K562 (cell line): ENCODE data around the gene FARSA. TPM values are rescaled to one million over a fixed set of nuclear protein-coding genes. Genes with fewer than 3 reads are reported as not detected.

Experiments
- C11orf30 ChIP-seq: fragments of 450-650 bp; IDR thresholded peaks from 2 replicates; pipeline ENCODE4 v1.6.1; 2016; ENCODE audit warnings: low read depth, mild to moderate bottlenecking
- CCAR2 ChIP-seq: fragments of 200-400 bp; formaldehyde crosslinking; IDR thresholded peaks from 2 replicates; pipeline ENCODE4 v1.6.1; 2017; ENCODE audit warnings: mild to moderate bottlenecking, low read depth, low read length
- ZNF217 ChIP-seq: sonication (generic); formaldehyde crosslinking; IDR thresholded peaks from 2 replicates; pipeline ENCODE4 v1.8.0; 2022; ENCODE audit warnings: mild to moderate bottlenecking, missing genetic modification reagents
- polyA plus RNA-seq, 8 experiments: library from polyadenylated mRNA; depleted of rRNA in 4 of 8; stranded (reverse) in 5 of 8; unstranded in 3 of 8; fragments of >200 nt; fragmentation: Nextera tagmentation in 2 of 8; fragmentation: Illumina TruSeq in 1 of 8; extraction: Ambion mirVana in 2 of 8; extraction: Trizol in 1 of 8; gene quantifications; 2 replicates each; pipeline versions ENCODE4 v1.2.1 to v1.2.3, GENCODE V29; 2011 to 2014; ENCODE audit warnings: inconsistent platforms in 1 of 8, missing spikeins in 1 of 8
- total RNA-seq, 7 experiments: library from RNA; depleted of rRNA in 6 of 7; stranded (reverse); fragments of >200 nt in 6 of 7; fragmentation: Illumina TruSeq in 2 of 7; extraction: Trizol in 2 of 7; gene quantifications; 2 replicates each; pipeline versions ENCODE4 v1.2.1 to v1.2.3, GENCODE V29; 2011 to 2021; ENCODE audit warnings: low replicate concordance in 1 of 7
- TF ChIP-seq, protein P1 (sequence below): sonication (generic); formaldehyde crosslinking; IDR thresholded peaks from 2 replicates; pipeline ENCODE4 v1.8.0; 2023; ENCODE audit warnings: missing genetic modification reagents, mild to moderate bottlenecking, borderline replicate concordance
- TF ChIP-seq, protein P2 (sequence below): sonication (generic); formaldehyde crosslinking; IDR thresholded peaks from 2 replicates; pipeline ENCODE4 v1.8.0; 2022; ENCODE audit warnings: missing genetic modification reagents, mild to moderate bottlenecking, borderline replicate concordance
- TF ChIP-seq, protein P3 (sequence below): fragments of 200-400 bp; formaldehyde crosslinking; IDR thresholded peaks from 2 replicates; pipeline ENCODE4 v1.6.1; 2017; ENCODE audit warnings: mild to moderate bottlenecking, low read depth, low read length, moderate library complexity

Gene FARSA
- total and polyA plus RNA-seq, 9 of the 15 experiments (the other 6 are each of a cell fraction or from before 2014, with no cell fraction given): 25.2 to 237 (median 89.6) TPM

DNA sequence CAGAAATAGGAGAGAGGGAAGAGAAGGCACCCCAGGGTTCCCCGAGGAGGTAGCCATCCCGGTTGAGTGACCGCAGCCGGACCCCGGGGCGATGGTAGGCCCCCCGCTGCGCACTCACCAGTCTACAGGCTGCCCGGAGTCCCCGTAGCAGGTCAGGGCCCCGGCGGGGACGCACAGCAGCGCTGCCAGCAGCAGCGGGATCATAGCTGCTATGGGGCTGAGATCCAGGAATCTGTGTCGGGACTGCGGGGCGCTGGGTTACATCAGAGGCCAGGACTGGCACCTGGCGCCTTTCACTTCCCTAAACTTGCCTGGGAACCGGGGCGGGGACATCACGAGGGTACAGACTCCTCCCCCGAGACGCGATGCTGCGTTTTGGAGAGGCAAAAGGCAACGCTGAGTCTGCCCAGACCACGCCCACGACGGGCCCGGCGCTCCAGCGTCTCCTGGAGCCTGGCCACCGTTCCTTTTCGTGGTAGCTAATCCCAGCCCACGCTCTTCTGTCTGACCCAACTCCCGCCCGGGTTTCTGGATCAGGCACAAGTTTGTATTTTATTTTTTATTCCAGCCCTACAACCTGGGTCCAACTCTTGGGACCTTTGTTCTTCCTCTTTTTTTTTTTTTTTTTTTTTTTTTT, 52.2 kb downstream of the FARSA start, which contains the start of gene DNASE2 (continued):
- TF ChIP-seq, protein P1, sequence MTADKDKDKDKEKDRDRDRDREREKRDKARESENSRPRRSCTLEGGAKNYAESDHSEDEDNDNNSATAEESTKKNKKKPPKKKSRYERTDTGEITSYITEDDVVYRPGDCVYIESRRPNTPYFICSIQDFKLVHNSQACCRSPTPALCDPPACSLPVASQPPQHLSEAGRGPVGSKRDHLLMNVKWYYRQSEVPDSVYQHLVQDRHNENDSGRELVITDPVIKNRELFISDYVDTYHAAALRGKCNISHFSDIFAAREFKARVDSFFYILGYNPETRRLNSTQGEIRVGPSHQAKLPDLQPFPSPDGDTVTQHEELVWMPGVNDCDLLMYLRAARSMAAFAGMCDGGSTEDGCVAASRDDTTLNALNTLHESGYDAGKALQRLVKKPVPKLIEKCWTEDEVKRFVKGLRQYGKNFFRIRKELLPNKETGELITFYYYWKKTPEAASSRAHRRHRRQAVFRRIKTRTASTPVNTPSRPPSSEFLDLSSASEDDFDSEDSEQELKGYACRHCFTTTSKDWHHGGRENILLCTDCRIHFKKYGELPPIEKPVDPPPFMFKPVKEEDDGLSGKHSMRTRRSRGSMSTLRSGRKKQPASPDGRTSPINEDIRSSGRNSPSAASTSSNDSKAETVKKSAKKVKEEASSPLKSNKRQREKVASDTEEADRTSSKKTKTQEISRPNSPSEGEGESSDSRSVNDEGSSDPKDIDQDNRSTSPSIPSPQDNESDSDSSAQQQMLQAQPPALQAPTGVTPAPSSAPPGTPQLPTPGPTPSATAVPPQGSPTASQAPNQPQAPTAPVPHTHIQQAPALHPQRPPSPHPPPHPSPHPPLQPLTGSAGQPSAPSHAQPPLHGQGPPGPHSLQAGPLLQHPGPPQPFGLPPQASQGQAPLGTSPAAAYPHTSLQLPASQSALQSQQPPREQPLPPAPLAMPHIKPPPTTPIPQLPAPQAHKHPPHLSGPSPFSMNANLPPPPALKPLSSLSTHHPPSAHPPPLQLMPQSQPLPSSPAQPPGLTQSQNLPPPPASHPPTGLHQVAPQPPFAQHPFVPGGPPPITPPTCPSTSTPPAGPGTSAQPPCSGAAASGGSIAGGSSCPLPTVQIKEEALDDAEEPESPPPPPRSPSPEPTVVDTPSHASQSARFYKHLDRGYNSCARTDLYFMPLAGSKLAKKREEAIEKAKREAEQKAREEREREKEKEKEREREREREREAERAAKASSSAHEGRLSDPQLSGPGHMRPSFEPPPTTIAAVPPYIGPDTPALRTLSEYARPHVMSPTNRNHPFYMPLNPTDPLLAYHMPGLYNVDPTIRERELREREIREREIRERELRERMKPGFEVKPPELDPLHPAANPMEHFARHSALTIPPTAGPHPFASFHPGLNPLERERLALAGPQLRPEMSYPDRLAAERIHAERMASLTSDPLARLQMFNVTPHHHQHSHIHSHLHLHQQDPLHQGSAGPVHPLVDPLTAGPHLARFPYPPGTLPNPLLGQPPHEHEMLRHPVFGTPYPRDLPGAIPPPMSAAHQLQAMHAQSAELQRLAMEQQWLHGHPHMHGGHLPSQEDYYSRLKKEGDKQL (CRISPR knock-in tag): no peak
- no peak for TF ChIP-seq C11orf30
- TF ChIP-seq, protein P2, sequence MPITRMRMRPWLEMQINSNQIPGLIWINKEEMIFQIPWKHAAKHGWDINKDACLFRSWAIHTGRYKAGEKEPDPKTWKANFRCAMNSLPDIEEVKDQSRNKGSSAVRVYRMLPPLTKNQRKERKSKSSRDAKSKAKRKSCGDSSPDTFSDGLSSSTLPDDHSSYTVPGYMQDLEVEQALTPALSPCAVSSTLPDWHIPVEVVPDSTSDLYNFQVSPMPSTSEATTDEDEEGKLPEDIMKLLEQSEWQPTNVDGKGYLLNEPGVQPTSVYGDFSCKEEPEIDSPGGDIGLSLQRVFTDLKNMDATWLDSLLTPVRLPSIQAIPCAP (CRISPR knock-in tag): 0 out of 2 replicates have a peak, but pooled peaks have one; percentile 20
- TF ChIP-seq, protein P3, sequence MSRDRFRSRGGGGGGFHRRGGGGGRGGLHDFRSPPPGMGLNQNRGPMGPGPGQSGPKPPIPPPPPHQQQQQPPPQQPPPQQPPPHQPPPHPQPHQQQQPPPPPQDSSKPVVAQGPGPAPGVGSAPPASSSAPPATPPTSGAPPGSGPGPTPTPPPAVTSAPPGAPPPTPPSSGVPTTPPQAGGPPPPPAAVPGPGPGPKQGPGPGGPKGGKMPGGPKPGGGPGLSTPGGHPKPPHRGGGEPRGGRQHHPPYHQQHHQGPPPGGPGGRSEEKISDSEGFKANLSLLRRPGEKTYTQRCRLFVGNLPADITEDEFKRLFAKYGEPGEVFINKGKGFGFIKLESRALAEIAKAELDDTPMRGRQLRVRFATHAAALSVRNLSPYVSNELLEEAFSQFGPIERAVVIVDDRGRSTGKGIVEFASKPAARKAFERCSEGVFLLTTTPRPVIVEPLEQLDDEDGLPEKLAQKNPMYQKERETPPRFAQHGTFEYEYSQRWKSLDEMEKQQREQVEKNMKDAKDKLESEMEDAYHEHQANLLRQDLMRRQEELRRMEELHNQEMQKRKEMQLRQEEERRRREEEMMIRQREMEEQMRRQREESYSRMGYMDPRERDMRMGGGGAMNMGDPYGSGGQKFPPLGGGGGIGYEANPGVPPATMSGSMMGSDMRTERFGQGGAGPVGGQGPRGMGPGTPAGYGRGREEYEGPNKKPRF: no peak
- TF ChIP-seq ZNF217 (CRISPR knock-in tag): no peak
- no peak for TF ChIP-seq CCAR2
